Skin of body (tissue), 2 donors: ENCODE results near the gene DNAJB1. TPM values are rescaled to one million over a fixed set of nuclear protein-coding genes. Genes with fewer than 3 reads are reported as not detected.

Experiments
- DNase-seq: peaks from one replicate; lab custom pipeline; 2025; lab: John Stamatoyannopoulos, UW
- total RNA-seq: library from RNA; depleted of rRNA; stranded (reverse); fragments of >200 nt; gene quantifications from one replicate; pipeline ENCODE4 v1.2.3, GENCODE V29; 2014

DNAJB1 gene
- total RNA-seq, 1 donor from 2014 or later = 64.9 TPM

DNA sequence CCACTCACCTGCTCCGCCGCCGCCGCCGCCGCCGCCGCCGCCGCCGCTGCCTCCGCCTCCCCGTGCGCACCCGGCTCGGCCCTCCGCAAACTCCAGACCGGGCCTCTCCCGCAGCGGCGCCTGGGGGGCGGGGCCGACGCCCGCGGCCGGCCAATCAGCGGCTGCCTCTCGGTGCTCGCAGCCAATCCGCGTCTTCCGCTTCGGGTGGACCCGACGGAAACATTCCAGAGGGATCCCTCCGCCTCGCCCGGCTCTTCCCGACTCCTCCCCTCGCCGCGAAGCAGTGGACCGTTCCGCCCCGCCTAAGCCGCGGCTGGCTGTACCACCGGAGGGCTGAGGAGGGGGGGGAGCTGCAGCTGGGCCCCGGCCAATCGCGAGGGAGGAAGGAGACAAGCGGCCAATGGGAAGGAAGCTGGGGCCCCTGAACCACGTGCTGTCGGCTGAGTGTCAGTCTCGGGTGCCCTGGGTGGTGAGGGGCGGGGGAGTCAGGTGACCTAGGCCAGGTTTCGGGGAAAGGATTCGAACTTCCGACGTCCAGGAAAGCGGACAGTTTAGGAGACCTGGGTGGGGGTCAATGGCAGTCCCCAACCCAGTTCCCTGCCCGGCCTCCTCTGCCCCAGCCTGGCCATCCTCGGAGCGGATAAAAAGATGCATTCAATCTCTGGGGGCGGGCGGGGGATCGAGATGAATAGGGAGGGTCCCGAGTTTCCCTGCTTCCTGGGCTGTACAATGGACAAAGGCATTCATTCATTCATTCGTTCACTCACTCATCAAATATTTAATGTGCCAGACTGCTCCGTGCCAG, 22.0 kb downstream of the DNAJB1 start, which contains the start of gene GIPC1:
GIPC1 (minus strand) TSS at position 99 of the 805 bp plus-strand sequence. CDS start 13,151 bp downstream, outside the sequence.
- DNase-seq = peak; percentile 97

DNA sequence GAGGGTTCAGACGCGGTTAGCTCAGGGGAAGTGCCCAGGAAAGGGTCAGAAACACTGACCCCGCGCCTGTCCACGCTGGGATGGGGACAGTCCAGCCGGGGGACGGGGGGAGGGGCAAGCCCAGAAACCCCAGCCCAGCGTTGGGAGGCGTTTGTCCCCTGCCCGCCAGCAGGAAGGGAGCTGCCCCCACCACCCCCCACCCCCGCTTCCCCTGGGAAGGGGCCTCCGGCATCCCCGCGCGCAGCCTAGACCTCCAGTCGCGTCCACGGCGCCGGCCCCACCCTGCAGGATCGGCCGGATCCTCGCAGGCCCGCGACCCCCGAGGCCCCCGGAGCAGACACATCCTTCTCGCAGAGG, 22.5 kb downstream of the DNAJB1 start:
- no peak for DNase-seq

DNA sequence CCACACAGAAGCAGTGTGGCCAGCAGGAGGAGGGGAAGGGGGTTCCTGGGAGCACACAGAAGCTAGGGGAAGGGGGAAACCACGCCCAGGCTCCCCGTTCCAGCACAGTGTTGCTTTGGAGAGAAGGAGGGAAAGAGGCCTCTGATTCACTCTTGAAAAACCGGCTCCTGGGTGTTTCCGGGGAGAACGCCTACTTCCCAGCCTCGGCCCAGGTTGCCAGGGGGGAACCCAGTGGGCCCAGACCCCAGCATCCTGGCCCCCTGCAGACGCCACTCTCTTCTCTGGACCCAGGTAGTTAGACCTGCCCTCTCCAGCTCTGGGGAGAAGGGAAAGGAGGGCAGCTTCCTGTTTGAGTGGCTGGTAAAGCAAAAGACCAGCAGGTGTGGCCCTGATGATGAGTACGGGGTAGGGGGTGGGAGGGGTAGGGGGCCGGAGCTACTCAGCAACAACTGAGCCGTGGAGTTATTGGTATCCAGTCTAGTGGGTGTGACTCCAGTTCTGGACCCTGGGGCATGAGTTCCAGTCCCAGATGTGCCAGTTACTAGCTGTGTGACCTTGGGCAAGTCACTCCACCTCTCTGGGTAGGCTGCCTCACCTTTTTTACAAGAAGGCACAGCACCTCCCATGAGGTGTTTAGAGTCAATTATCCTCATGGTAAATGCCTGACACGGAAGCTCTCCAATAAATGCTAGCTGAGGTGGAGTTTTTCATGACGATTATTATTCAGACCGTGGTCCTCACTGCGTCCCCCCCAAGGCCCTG, 23.1 kb downstream of the DNAJB1 start:
- no peak for DNase-seq

DNA sequence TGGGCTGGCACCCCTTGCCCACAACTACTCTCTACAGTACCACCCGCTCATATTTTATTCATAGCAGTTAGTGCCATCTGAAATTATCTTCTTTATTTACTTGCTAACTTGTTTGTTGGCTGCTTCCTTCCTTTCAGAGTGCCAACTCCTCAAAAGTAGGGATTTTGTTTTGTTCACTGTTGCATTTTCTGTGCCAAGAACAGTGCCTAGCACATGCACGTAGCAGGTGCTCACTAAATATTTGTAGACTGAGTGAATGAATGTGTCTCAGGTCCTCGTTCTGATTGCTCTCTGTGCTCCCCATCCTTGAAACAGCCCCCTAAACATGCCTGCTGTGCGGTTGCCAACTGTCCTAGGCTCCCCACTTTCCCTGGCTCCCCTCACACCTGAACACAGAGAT, 23.8 kb downstream of the DNAJB1 start:
- DNase-seq = no peak

DNA sequence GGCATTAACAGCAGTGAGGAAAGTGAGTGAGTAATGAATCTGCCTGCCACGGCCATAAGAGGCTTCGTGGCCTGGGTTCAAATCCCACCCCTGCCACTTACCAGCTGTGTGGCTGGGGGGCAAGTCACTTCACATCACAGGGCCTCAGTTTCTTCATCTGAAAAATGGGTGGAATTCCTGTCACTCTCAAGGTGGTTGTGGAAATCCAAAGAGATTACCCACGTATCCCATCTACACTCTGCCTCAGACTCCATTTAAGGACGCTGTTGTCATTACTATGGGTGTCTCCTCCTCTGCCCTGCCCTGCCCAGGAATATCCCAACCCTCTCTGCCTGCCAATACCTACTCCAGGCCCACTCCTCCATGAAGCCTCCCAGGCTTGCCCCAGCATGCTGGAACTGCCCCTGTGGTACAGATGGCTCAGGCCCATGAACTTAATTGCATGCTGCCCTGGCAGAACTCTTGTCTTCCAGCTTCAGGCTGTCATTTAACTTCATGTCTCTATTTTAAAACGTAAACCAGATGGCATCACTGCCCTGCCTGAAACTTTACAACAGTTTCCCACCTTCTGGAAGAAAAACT, 25.4 kb downstream of the DNAJB1 start:
- DNase-seq = no peak

DNA sequence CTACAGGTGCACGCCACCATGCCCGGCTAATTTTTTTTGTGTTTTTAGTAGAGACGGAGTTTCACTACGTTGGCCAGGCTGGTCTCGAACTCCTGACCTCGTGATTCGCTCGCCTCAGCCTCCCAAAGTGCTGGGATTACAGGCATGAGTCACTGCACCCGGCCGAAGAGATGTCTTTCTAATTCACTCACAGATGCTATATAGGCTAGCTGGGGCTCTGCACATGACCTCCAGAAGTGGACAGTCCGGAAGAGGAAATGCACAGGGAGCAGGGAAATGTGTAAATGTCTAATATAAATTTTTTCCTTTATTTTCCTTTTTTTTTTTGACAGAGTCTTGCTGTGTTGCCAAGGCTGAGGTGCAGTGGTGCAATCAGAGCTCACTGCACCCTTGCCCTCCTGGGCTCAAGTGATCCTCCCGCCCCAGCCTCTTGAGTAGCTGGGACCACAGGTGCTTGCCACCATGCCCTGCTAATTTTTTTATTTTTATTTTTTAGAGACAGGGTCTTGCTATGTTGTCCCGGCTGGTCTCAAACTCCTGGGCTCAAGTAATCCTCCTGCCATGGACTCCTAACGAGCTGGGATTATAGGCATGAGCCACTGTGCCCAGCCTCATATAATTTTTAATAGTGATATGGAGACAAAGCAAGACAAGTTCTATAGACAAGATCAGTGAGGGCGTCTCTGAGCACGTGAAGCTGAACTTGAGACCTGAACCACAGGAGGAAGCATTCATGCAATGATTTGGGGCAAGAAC, 30.6 kb downstream of the DNAJB1 start:
- no peak for DNase-seq

DNA sequence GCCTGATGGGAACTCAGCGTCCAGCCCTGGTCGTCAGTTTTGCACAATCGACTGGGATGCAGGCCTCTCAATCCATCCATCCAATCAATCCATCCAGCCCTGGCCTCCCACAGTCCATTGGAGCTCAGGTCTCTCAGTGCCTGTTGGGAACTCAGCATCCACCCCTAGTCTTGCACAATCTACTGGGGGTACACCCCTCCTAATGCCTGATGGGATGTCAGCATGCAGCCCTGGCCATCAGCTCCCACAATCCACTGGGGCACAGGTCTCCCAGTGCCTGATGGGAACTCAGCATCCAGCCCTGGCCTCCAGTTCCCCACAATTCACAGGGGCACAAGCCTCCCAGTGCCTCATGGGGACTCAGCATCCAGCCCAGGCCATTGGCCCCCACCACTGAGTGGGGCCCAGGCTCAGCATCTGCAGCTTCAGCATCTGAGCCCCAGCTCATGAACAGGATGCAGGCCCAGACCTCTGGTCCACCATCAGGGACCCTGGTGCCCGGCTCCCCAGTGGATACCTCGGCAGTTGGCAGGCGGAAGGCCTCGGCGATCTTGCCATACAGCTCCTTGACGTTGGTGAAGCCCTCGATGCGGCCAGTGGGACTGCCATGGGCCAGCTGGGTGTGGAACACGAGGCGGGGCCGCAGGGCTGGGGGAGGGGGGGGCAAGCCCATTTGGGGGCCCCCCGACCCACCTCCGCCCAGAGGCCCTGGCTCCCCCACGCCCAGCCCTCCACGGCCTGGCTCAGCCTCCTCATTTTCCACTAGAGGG, 35.8 kb downstream of the DNAJB1 start:
- no peak for DNase-seq

DNA sequence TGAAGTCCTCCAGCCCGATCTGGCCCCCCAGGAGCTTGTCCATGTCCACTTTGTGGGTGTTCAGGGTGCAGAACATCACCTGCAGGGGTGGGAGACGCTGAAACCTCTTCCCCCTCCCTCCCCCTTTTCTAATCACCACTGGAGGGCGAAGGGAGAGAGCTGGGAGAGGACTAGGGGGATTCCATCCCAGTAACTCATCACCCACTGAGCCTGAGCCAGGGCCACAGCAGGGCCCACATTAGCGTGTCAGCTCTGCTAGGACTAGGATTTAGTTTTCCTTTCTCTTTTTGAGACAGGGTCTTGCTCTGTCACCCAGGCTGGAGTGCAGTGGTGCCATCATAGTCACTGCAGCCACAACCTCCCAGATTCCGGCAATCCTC, 37.5 kb downstream of the DNAJB1 start:
- no peak for DNase-seq

DNA sequence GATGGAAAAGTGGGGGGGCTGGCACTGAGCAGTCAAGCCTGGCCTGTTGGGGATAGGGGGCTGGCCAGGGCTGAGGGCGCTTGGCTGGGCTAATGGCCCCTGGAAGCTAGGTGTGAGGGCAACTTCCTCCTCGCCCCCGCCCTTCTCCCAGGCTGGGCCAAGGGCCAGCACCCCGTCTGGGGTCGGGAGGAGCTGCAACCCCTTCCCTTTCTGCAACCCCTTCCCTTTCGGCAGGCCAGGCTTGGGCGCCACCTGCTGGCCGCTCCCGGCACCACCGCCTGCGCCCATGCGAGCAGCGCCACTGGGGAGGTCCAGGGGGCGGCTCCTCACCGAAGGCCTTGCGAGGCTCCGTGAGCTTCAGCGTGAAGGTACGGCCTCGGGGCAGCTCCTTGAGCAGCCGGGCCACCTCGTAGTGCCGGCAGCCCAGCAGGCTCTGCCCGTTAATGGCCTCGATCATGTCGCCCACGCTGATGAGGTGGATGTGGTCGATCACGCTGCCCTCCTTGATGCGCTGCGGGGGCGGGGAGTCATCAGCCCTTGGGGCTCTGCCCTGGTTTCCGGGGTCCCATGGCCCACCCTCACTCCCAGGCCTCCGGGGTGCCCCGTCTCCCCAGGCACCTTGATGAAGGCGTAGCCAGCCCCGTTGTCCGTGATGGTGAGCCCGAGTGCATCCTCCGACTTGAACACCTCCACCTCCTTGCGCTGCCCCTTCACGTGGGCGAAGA, 38.1 kb downstream of the DNAJB1 start:
- no peak for DNase-seq

DNA sequence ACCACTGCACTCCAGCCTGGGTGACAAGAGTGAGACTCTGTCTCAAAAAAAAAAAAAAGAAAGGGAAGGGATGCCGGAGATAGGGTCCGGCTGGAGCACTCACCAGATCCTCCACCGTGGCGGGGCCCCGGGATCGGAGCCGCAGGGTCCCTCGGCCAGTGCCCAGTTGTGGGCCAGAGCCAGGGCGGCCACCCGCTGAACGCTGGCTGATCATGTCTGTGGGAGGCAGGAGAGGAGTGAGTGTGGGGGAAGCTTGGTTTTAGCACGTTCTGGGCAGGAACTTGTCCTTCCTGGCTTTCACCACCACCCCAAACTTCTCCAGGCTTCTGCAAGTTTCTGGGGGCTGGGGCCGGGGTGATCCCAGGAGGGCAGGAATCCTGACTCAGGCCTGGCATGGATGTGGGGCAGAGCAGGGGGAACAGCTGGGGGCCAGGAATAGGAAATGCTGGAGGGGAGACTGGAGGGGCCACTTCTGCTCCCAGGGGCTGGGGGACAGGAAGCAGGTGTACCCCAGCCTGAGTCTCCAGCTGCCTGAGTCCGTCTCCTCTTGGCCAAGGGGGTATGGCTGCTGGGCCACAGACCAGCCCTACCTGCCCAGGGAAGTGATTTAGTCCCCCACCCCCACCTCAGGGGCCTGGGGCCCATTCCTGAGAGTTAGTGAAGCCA, 38.8 kb downstream of the DNAJB1 start:
- DNase-seq = no peak

DNA sequence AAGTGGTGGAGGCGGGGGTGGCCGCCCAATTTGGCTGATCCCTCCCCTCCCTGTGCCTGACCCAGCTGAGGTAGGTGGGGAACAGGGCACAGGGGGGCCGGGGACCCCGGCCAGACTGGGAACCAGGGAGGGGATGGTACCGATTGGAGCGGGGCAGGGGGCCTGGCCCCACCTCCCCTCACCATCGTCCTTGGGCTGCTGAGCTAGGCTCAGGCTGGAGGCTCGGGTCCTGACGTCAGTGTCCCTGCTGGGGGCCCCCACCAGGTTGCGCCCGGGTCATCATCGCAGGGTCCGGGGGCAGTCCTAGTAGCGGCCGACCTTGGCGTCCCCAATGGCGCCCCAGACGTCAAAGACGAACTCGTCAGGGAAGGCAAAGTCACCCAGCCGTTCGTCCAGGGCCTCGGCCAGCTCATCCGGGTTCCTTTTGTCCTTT, 40.1 kb downstream of the DNAJB1 start:
- no peak for DNase-seq

DNA sequence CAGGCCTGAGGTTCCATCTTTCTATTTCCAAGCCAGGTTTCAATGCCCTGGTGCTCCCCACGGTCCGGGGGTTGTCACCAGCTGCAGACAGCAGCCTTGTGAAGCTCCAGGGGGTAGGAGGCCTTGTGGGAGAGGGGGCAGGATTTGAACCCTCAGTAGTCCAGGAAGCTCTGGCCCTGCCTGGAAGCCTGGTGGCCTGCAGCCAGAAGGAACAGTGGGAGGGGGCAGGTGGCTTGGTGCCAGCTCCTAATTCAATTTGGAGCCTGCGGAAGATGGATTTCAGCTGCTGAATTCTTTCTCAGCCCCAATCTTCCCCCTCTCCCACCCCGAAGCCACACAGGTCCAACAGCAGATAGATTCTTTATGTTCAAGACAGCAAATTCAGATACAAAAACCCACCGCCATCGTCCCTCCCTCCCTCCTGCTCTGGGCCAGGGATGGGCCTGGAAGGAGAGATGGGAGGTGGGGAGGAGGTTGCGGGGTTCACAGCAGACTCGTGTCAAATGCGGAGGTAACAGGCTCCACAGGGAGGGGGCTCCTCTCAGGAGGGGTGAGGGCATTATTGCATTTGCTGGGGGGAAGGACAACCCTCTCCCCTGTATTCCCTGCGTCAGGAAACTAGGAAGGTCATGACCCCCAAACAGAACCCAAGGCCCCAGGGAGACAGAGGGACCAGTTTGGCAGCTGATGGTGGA, 40.6 kb downstream of the DNAJB1 start:
- no peak for DNase-seq

DNA sequence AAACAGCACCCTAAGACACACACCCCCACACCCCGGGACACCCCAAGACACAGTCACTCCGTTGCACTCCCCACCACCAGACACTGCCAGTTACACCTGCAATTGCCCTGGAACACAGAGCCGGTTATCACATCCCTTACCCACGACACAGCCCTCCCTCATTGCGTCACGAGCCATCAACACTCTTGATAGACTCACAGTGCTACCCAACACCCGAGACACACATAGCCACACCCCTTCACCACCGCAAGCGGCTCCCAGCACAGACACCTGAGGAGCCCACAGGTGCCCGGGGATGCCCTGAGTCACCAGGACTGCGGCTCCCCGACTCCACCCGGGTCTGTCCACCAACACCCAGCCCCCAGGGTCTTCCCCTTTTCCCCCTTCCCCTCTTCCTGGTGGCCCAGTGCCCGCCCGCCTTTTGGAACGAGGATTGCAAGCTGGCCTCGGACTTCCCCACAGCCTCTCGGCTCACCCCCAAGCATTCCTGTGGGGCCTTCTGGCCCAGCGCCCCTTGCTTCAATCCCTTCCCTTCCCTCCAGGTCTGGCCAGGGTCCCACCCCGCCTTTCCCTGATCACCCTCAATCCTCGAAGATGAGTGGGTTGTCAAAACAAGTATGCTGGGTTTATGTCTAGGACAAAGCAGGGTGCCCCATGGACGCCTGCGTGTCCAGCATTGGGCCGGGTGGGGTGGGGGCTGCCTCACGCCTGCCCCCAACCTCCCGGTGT, 41.4 kb downstream of the DNAJB1 start:
- DNase-seq = no peak

DNA sequence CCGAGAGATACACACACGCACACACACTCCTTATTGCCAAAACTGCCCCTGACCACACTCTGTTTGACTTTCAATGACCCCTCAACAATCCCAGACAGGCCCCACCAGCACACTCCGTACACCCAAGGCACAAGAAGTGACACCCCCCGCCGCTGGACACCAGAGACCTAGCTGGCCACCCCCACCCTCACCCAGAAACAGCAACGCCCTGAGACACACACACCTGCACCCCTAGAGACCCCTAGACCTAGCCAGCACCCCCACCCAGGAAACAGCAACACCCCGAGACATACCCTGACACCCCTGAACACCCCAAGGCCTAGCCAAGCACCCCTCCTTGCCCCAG, 41.9 kb downstream of the DNAJB1 start:
- no peak for DNase-seq

DNA sequence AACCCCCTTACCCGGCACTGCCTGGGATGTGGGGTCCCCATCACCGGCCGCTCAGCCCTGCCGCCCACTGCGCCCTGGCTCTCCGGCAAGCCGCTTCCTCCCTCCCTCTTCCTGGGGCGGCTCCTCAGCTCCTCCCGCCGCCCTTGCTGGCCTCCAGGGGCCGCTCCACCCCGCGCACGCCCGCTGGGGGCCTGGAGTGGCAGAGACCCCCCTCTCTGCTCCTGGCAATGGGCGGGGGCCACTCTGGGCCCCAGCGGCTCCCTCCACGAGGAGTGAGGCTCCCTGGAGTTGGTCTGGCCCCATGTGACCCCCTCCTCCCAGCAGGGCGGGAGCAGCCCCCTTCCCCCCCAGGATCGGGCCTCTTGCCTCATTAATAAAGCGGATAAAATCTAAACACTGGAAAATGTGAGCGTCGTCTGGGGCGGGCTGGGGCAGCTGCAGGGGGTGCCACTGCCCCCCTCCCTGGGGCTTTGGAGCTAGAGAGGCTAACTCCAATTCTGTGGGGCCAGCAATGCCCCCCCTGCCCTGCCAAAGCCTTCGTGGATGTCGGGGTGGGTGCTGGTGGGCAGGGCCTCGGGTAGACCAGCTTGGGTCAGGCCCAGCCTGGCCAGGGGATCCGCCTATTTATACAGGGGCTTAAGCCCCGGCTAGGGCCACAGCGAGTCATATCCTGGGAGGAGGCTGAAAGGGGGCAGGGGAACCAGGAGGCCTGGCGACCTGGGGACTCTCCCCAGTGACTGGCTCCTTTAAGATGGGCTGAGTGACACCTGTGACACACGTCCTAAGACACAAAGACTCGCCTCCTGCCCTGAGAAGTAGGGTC, 42.7 kb downstream of the DNAJB1 start, which contains the start of gene PTGER1:
PTGER1 (minus strand) TSS at position 104 of the 823 bp plus-strand sequence. CDS start 1,034 bp downstream, outside the sequence.
- DNase-seq = no peak

DNA sequence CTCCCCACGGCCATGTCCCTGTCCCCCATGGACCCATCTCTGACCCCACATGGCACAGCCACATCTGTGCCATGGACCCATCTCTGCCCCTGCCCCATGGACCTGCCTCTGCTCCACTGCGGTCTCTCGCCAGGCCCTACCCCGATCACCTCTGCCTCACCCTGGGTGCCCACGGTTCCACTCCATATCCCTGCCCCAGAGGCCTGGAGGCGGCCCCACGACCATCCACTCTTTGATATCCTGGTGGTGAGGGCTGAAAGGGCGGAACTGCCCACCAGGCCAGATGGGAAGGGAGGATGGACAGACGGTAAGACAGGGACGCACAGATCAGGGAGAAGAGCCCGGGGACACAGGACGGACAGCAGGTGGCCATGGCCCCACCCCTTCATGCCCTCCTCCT, 43.4 kb downstream of the DNAJB1 start:
- DNase-seq = no peak

DNA sequence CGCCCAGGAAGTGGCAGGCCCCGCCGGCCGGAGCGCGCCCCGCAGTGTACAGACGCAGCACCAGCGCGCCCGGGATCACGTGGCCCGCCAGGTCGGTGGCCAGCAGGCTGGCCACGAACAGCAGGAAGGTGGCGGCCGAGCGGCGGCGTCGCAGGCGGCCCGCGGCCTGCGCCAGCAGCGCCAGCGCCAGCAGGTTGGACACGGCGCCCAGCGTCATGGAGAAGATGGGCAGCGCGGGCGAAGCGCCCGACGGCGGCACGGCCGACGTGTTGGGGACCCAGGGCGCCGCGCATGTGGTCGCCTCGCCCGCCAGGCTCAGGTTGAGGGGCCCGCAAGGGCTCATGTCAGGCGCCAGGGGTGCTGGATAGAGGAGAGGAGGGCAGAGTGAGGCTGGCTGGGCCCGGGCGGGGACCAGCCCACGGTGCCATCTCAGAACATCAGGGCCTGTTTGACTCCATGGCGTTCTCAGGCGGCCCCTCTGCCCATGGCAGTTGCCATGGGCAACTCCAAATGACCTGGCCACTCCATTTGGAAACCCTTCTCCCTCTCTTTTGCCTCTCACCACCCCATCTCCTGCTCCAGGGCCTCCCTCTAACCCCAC, 44.1 kb downstream of the DNAJB1 start:
- no peak for DNase-seq
